H1 (cell line): ENCODE data around the gene ATP5F1C. TPM values are rescaled to one million over a fixed set of nuclear protein-coding genes. Genes with fewer than 3 reads are reported as not detected.
A peak's percentile ranks its signal among the peaks of the same experiment; 100 is the strongest.

ENCODE experiments used
- CTCF ChIA-PET: fragments of 300-600 bp; sonication (Branson Sonifier 250); formaldehyde crosslinking; loops from one replicate; lab custom pipeline; 2021; ENCODE audit not compliant: partially characterized antibody; lab: Charles Lee
- POLR2A ChIA-PET: fragments of 300-600 bp; sonication (Branson Sonifier 250); formaldehyde crosslinking; loops from one replicate; lab custom pipeline; 2021; ENCODE audit warnings: inconsistent platforms; ENCODE audit not compliant: partially characterized antibody; lab: Charles Lee
- DNase-seq, 2 experiments: peaks; one replicate each; pipeline versions ENCODE4 v3.0.0 to v3.0.0-alpha.2; 2010 to 2022; ENCODE audit warnings: low spot score in 2 of 2, low read depth in 1 of 2, mixed read lengths in 1 of 2
- FAIRE-seq: peaks from 2 replicates; lab custom pipeline; 2011; peaks lifted over from hg19 to GRCh38; lab: Jason Lieb, UNC
- H2AFZ ChIP-seq: 2 replicates; pipeline ENCODE4 v1.8.1; 2012; ENCODE audit warnings: low read length, inconsistent platforms
- H2AK5ac ChIP-seq: 2 replicates; pipeline ENCODE4 v1.6.1; 2013; ENCODE audit warnings: low read depth, low read length
- H2BK120ac ChIP-seq: replicated peaks from 2 replicates; pipeline ENCODE3; 2013; ENCODE audit warnings: low read depth, low read length, inconsistent platforms
- H2BK12ac ChIP-seq: 2 replicates; pipeline ENCODE4 v1.6.1; 2013; ENCODE audit warnings: low read depth, low read length
- H2BK15ac ChIP-seq: 2 replicates; pipeline ENCODE4 v1.6.1; 2013; ENCODE audit warnings: low read length
- H2BK20ac ChIP-seq: 2 replicates; pipeline ENCODE4 v1.6.1; 2013; ENCODE audit warnings: low read length
- H2BK5ac ChIP-seq: 2 replicates; pipeline ENCODE4 v1.6.1; 2013; ENCODE audit warnings: low read depth, low read length
- H3K14ac ChIP-seq: 2 replicates; pipeline ENCODE4 v1.6.1; 2013; ENCODE audit warnings: inconsistent platforms; ENCODE audit not compliant: insufficient read length
- H3K18ac ChIP-seq: 2 replicates; pipeline ENCODE4 v1.6.1; 2013; ENCODE audit warnings: low read length; ENCODE audit errors: extremely low read depth
- H3K23ac ChIP-seq: 2 replicates; pipeline ENCODE4 v1.6.1; 2013; ENCODE audit warnings: inconsistent platforms; ENCODE audit not compliant: insufficient read length
- H3K23me2 ChIP-seq: 2 replicates; pipeline ENCODE4 v1.6.1; 2013; ENCODE audit warnings: low read depth, low read length
- H3K27ac ChIP-seq: 2 replicates; pipeline ENCODE4 v1.6.1; 2011; ENCODE audit warnings: low read depth, low read length, inconsistent platforms
- H3K27me3 ChIP-seq, 4 experiments: replicated peaks in 1 of 4; 1 replicate in 1 of 4; 2 replicates in 3 of 4; pipeline versions ENCODE4 v1.6.1 to v1.8.1; 2011 to 2013; ENCODE audit warnings: low read length in 3 of 4, mild to moderate bottlenecking in 3 of 4, inconsistent platforms in 2 of 4, mixed read lengths in 2 of 4, moderate library complexity in 1 of 4; ENCODE audit not compliant: control insufficient read depth in 3 of 4, insufficient read depth in 3 of 4; ENCODE audit errors: extremely low read depth in 1 of 4
- H3K36me3 ChIP-seq, 4 experiments: 2 replicates each; pipeline versions ENCODE4 v1.6.1 to v1.8.1; 2011 to 2013; ENCODE audit warnings: mild to moderate bottlenecking in 4 of 4, low read length in 3 of 4, moderate library complexity in 2 of 4, control low read depth in 1 of 4, inconsistent platforms in 1 of 4; ENCODE audit not compliant: insufficient read depth in 4 of 4, control insufficient read depth in 2 of 4
- H3K4ac ChIP-seq: replicated peaks from 2 replicates; pipeline ENCODE3; 2013; ENCODE audit warnings: low read length, low read depth, mixed read lengths, inconsistent platforms; ENCODE audit not compliant: insufficient read length
- H3K4me1 ChIP-seq, 4 experiments: replicated peaks in 1 of 4; 1 replicate in 1 of 4; 2 replicates in 3 of 4; pipeline versions ENCODE4 v1.6.1 to v1.8.1; 2011 to 2013; ENCODE audit warnings: low read length in 3 of 4, inconsistent platforms in 2 of 4, mixed read lengths in 1 of 4; ENCODE audit not compliant: insufficient read depth in 4 of 4, control insufficient read depth in 3 of 4
- H3K4me2 ChIP-seq, 2 experiments: 2 replicates each; pipeline versions ENCODE4 v1.6.1 to v1.8.1; 2011 to 2013; ENCODE audit warnings: low read depth in 2 of 2, low read length in 2 of 2, control low read depth in 1 of 2, inconsistent platforms in 1 of 2, mild to moderate bottlenecking in 1 of 2; ENCODE audit not compliant: insufficient read depth in 1 of 2
- H3K4me3 ChIP-seq, 4 experiments: fragments of 200-600, 300-600 bp in 1 of 4; sonication (generic), shearing (Covaris generic), sonication (Bioruptor Twin) in 1 of 4; 2 replicates each; pipeline versions ENCODE4 v1.5.1 to v1.8.1; 2011 to 2016; ENCODE audit warnings: low read length in 4 of 4, low read depth in 3 of 4, control low read depth in 2 of 4, inconsistent platforms in 2 of 4, mild to moderate bottlenecking in 2 of 4, mixed read lengths in 1 of 4, moderate library complexity in 1 of 4; ENCODE audit not compliant: insufficient read depth in 2 of 4; ENCODE audit errors: extremely low read depth in 1 of 4
- H3K56ac ChIP-seq: replicated peaks from 2 replicates; pipeline ENCODE3; 2013; ENCODE audit warnings: low read depth, mild to moderate bottlenecking, mixed read lengths, low read length, inconsistent platforms; ENCODE audit not compliant: insufficient read length
- H3K79me1 ChIP-seq: 2 replicates; pipeline ENCODE4 v1.6.1; 2013; ENCODE audit warnings: low read depth, low read length, control low read depth
- H3K79me2 ChIP-seq, 2 experiments: 2 replicates each; pipeline versions ENCODE4 v1.6.1 to v1.8.1; 2012 to 2013; ENCODE audit warnings: low read length in 2 of 2, mild to moderate bottlenecking in 2 of 2, inconsistent platforms in 1 of 2; ENCODE audit not compliant: insufficient read depth in 2 of 2, control insufficient read depth in 1 of 2
- H3K9ac ChIP-seq, 4 experiments: replicated peaks in 1 of 4; 1 replicate in 1 of 4; 2 replicates in 3 of 4; pipeline versions ENCODE4 v1.6.1 to v1.8.1; 2011 to 2013; ENCODE audit warnings: low read depth in 3 of 4, low read length in 3 of 4, control low read depth in 2 of 4, mild to moderate bottlenecking in 2 of 4, moderate library complexity in 2 of 4, inconsistent platforms in 1 of 4; ENCODE audit errors: extremely low read depth in 1 of 4
- H3K9me3 ChIP-seq, 2 experiments: 2 replicates each; pipeline versions ENCODE4 v1.6.1 to v1.8.1; 2012 to 2013; ENCODE audit warnings: mild to moderate bottlenecking in 2 of 2, moderate library complexity in 2 of 2, control low read depth in 1 of 2, inconsistent platforms in 1 of 2, low read depth in 1 of 2, low read length in 1 of 2, mixed read lengths in 1 of 2; ENCODE audit not compliant: insufficient read depth in 2 of 2
- H4K20me1 ChIP-seq, 2 experiments: replicated peaks in 1 of 2; 2 replicates each; pipeline versions ENCODE3 to v1.8.1; 2011 to 2013; ENCODE audit warnings: inconsistent platforms in 2 of 2, low read length in 2 of 2, mild to moderate bottlenecking in 1 of 2; ENCODE audit not compliant: insufficient read depth in 2 of 2, control insufficient read depth in 1 of 2
- H4K5ac ChIP-seq: 2 replicates; pipeline ENCODE4 v1.6.1; 2013; ENCODE audit warnings: low read length, low read depth, mixed read lengths, inconsistent platforms; ENCODE audit not compliant: insufficient read length
- H4K8ac ChIP-seq: 2 replicates; pipeline ENCODE4 v1.8.0; 2013; ENCODE audit warnings: mild to moderate bottlenecking, moderate library complexity, low read length, inconsistent platforms; ENCODE audit not compliant: insufficient read depth; ENCODE audit errors: extremely low read depth
- H4K91ac ChIP-seq: replicated peaks from 2 replicates; pipeline ENCODE3; 2013; ENCODE audit warnings: low read length, mixed read lengths, inconsistent platforms; ENCODE audit not compliant: insufficient read length
- CHD1 ChIP-seq: IDR thresholded peaks from 2 replicates; pipeline ENCODE4 v1.6.1; 2012; ENCODE audit warnings: low read depth, low read length, improper control_type of control experiment
- CTCF ChIP-seq, 3 experiments: IDR thresholded peaks; 1 replicate in 2 of 3; 2 replicates in 1 of 3; pipeline versions ENCODE4 v1.5.1 to v1.6.1; 2011; ENCODE audit warnings: low read length in 3 of 3, mild to moderate bottlenecking in 3 of 3, inconsistent platforms in 2 of 3, low read depth in 1 of 3, moderate library complexity in 1 of 3; ENCODE audit not compliant: insufficient read depth in 1 of 3; ENCODE audit errors: control extremely low read depth in 1 of 3
- EP300 ChIP-seq, 2 experiments: IDR thresholded peaks; 1 replicate in 1 of 2; 2 replicates in 1 of 2; pipeline ENCODE4 v1.6.1; 2011 to 2012; ENCODE audit warnings: low read depth in 2 of 2, low read length in 2 of 2, mild to moderate bottlenecking in 2 of 2, borderline replicate concordance in 1 of 2, inconsistent platforms in 1 of 2, moderate library complexity in 1 of 2
- HDAC2 ChIP-seq, 2 experiments: fragments of 300-600 bp in 1 of 2; sonication (generic) in 1 of 2; IDR thresholded peaks; 2 replicates each; pipeline ENCODE4 v1.6.1; 2011 to 2012; ENCODE audit warnings: low read depth in 2 of 2, low read length in 2 of 2, mild to moderate bottlenecking in 2 of 2, moderate library complexity in 2 of 2, borderline replicate concordance in 1 of 2, inconsistent platforms in 1 of 2
- KDM4A ChIP-seq: IDR thresholded peaks from one replicate; pipeline ENCODE4 v1.7.1; 2012; ENCODE audit warnings: low read depth, mild to moderate bottlenecking, moderate library complexity, low read length, inconsistent platforms; ENCODE audit not compliant: severe bottlenecking
- PHF8 ChIP-seq: fragments of 200-600 bp; sonication (generic); conservative IDR thresholded peaks from 2 replicates; pipeline ENCODE4 v1.7.1; 2012; ENCODE audit warnings: low read depth, mild to moderate bottlenecking, inconsistent platforms, low read length, moderate library complexity
- POLR2A ChIP-seq, 2 experiments: IDR thresholded peaks; 1 replicate in 1 of 2; 2 replicates in 1 of 2; pipeline ENCODE4 v1.6.1; 2011; ENCODE audit warnings: low read depth in 2 of 2, low read length in 2 of 2, mild to moderate bottlenecking in 2 of 2; ENCODE audit errors: control extremely low read depth in 1 of 2
- POLR2AphosphoS5 ChIP-seq: IDR thresholded peaks from 2 replicates; pipeline ENCODE4 v1.6.1; 2011; ENCODE audit warnings: low read depth, low read length
- SIRT6 ChIP-seq: IDR thresholded peaks from one replicate; pipeline ENCODE4 v1.7.1; 2012; ENCODE audit warnings: low read length, inconsistent platforms
- WGBS, 2 experiments: shearing (Covaris generic) in 1 of 2; methylation state at CpG; one replicate each; pipeline versions ENCODE4 v1.1.6 to v1.1.7; 2013 to 2015; ENCODE audit warnings: low lambda C conversion rate in 2 of 2, mixed read lengths in 2 of 2, inconsistent platforms in 1 of 2, low coverage in 1 of 2, missing lambda C conversion rate in 1 of 2; ENCODE audit not compliant: insufficient replicate concordance in 2 of 2, insufficient coverage in 1 of 2, insufficient read length in 1 of 2; ENCODE audit errors: extremely low coverage in 1 of 2, missing lambda C conversion rate in 1 of 2; 5-methylcytosine and 5-hydroxymethylcytosine counted together
- polyA plus RNA-seq, 7 experiments: library from polyadenylated mRNA; depleted of rRNA in 3 of 7; stranded (reverse) in 5 of 7; unstranded in 2 of 7; fragments of >200 nt in 5 of 7; fragments of 200-250 nt in 2 of 7; gene quantifications; 1 replicate in 5 of 7; 2 replicates in 1 of 7; 4 replicates in 1 of 7; pipeline versions ENCODE4 v1.2.1 to v1.2.3, GENCODE V29; 2011 to 2013; ENCODE audit warnings: missing spikeins in 2 of 7, mixed read lengths in 2 of 7
- total RNA-seq: library from RNA; stranded (reverse); fragmentation: NEBNext Ultra II Directional; extraction: Animal tissue kit (Norgen Biotek cat#: 25700); gene quantifications from 2 replicates; pipeline ENCODE4 v1.2.1, GENCODE V29; 2021

The ATP5F1C gene
- total and polyA plus RNA-seq, 2 of the 8 experiments (the other 6 are each of a cell fraction or from before 2014, with no cell fraction given): 221 to 265 TPM

- Histone ChIP-seq H2BK120ac (no peak overlapping the region), H2BK5ac (no peak overlapping the region), H3K4me1 (peaks cover 0 to 5% (median 1%) of the 10 kb centered on the region in 4 experiments; a peak in 4 of 7 replicates), H3K18ac (no peak overlapping the region), H3K36me3 (peaks cover 0 to 6% (median 0%) of the 10 kb centered on the region in 4 experiments; a peak in 1 of 8 replicates), H3K4me2 (peak overlapping the region; percentile 68 to 86; a peak in 3 of 4 replicates), H3K14ac (no peak overlapping the region), H2AK5ac (no peak overlapping the region), H3K79me1 (peaks cover 2% of the 10 kb centered on the region; the same call in 1 of the 2 replicates), H2BK12ac (no peak overlapping the region), H2AFZ (no peak overlapping the region), H4K91ac (no peak overlapping the region), H3K27ac (no peak overlapping the region), H3K4ac (no peak overlapping the region), H3K4me3 (peak overlapping the region in 2 of 4 experiments; percentile 77 to 86; a peak in 3 of 8 replicates), H4K5ac (no peak overlapping the region), H3K9me3 (no peaks in the 10 kb centered on the region), H3K9ac (no peak overlapping the region; a peak in 1 of 7 replicates), H3K23ac (no peak overlapping the region), H3K23me2 (0 out of 2 replicates have a peak, but pooled peaks cover 9% of the 10 kb centered on the region), H4K8ac (no peak overlapping the region), H2BK15ac (no peak overlapping the region), H4K20me1 (peaks cover 7 to 9% of the 10 kb centered on the region in 2 experiments), H2BK20ac (no peak overlapping the region), H3K79me2 (peaks cover 24 to 88% of the 10 kb centered on the region in 2 experiments), H3K56ac (no peak overlapping the region), H3K27me3 (no peaks in the 10 kb centered on the region)
- FAIRE-seq: no peak
- POLR2A ChIA-PET: no interaction called here
- CTCF ChIA-PET: no interaction called here
- WGBS, 2 experiments: 98% methylated on average over 3 of the region's 3 CpGs; no CpG with 5 or more reads in 1 of the 2 experiments
- no peak for DNase-seq
- TF ChIP-seq CTCF (IDR thresholded peaks at IDR 0.05; ENCODE audit: control extremely low read depth in 1 of 3, insufficient read depth in 1 of 3, low read depth in 1 of 3, low read length in 3 of 3) (no peak), EP300 (IDR thresholded peaks at IDR 0.05; ENCODE audit: borderline replicate concordance in 1 of 2, low read depth in 2 of 2, low read length in 2 of 2) (no peak), CHD1 (no peak), POLR2A (IDR thresholded peaks at IDR 0.05; ENCODE audit: control extremely low read depth in 1 of 2, low read depth in 2 of 2, low read length in 2 of 2) (no peak), PHF8 (no peak), SIRT6 (no peak), HDAC2 (IDR thresholded peaks at IDR 0.05; ENCODE audit: borderline replicate concordance in 1 of 2, low read depth in 2 of 2, low read length in 2 of 2) (no peak), POLR2AphosphoS5 (no peak), KDM4A (no peak)
Observed at GRCh38 chr10:7786430-7786829, 1.5 kb upstream of the ATP5F1C start.
